ENCODE measurements around the gene RAVER1.
A peak's percentile ranks its signal among the peaks of the same experiment; 100 is the strongest.

RAVER1 gene

DNA sequence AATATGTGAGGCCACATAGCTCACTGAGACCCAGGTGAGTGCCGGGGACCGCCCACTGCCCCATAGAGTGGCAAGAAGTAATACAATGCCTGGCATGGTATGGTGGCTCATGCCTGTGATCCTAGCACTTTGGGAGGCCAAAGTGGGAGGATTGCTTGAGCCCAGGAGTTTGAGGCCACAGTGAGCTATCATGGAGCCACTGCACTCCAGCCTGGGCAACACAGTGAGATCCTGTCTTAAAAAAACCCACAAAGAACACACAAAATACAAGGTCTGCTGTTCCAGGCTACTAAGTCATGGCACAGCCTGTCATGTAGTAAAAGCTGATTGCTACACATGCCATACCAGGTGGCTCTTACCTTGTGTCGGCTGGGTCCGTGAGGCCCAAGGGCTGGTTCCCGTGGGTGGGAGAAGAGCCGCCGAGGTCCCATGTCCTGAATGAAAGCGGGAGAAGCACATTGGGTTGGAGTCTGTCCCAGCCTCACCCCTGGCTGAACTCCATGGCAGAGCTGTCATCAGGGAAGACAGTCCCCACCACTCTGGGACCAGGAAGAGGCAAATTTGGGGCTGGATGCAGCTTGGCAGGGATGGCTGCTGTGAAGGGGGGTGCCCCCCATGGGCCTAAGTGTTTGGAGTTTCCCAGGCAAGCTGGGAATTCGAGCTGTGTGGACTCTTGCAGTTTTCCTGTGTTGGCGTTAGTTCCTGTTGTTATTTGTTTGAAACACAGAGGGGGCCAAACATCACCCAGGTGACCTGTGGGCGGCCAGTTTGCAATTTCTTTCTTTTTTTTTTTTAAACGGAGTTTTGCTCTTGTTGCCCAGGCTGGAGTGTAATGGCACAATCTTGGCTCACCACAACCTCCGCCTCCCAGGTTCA, 14.3 kb downstream of the RAVER1 start:
- no peak for DNase-seq (ENCODE audit: low read depth)

- DNase-seq (ENCODE audit: low read depth) = no peak
Measured at GRCh38 chr19:10317857-10318462, 15.4 kb downstream of the RAVER1 start.

- no peak for DNase-seq (ENCODE audit: low read depth)
Measured at GRCh38 chr19:10317045-10317856, 16.1 kb downstream of the RAVER1 start.

DNA sequence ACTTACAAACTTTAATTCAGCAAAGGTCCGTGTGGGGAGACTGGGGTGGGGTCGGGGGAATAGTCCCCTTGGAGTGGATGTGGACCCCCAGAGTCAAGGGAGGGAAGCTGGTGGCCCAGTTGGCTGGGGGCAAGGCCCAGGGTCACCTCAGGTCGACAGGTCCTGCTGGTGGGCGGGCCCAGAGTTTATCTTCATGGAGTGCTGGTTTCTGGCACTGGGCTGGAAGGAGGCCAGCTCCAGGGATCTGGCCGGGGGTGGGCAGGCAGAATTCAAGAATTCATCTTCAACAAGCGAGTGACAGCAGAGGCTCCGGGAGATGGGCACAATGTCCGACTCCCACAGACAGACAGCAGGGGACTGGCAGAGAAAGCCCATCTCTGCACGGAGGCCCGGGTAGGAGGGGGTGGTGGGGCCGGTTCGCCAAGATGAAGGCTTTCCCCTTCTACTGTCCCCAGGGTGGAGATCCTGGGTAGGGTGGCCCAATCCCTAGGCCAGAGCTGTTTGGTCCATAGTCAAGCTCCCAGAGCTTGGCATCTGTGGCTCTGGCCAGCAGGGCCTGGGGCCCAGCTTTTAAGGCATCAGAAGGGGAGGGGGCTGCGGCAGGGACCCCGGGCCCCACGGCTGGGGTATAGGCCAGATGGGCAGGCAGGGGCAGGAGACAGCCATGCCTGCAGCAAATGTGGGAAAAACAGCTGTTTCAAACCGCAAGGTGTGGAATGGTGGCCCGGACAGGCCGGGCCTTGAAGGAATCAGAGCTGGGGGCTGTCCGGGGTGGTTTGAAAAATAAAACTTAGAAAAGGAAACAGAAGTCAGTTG, 16.9 kb downstream of the RAVER1 start:
- no peak for DNase-seq (ENCODE audit: low read depth)

DNA sequence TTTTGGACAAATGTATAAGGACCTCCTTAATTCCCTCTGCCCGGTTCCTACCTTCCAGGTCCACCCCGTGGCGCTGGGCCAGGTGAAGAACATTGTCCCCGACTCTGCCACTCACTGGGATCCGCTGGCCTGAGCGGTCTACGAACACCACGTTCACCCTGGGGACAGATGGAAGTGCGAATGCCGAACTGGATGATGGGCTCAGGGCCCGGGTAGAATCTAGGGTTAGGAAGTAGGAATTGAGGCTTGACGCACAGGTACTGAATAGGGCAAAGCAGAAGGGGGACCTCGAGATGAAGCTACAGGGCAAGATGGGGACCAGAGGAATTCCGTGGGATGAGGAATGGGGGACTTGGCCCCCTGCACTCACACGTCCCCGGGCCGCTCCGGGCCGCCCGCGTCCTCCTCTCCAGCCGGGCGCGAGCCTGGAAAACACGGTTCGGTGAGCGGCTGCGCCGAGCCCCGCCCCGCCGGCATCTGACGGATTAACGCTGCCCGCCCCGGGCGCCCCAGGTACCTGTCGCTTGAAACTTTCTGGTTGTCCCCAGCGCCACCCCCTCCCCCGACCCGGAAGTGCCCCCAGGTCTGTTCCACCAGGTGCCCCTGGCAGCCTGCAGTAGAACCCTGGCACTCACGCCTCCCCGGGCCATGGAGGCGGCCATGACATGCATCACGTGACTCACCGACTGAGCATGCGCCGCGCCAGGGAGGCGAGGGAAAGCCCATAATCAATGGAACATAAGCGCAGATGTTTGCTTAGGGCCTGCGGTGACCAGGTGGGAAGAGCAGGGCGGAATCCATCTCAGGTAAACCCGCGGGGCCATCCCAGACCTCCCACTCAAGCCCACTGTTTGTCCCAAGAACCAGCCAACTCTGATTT, 17.8 kb downstream of the RAVER1 start, which contains the start of gene FDX2:
Gene FDX2 (minus strand): TSS at position 681 of the 880 bp plus-strand sequence. CDS start 19 bp downstream, at position 662.
- peak; percentile 54 for DNase-seq (ENCODE audit: low read depth)

GRCh38 chr19:10309423-10309822, 23.9 kb downstream of the RAVER1 start, which contains the start of gene ZGLP1:
Gene ZGLP1 (minus strand): TSS chr19:10309815.
- no peak for DNase-seq (ENCODE audit: low read depth)

DNA sequence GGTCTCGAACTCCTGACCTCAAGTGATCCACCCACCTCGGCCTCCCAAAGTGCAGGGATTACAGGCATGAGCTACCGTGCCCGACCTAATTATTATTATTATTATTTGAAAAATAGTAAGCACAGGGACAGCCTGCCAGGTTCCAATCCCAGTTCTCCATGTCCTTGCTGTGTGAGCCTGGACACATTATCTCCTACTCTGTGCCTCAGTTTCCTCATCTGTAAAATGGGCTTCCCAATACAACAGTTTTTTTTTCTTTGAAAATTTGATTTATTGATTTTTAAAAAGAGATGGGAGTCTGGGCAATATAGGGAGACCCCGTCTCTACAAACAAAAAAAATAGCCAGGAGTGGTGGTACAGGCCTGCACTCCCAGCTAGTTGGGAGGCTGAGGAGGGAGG, 27.0 kb downstream of the RAVER1 start:
- no peak for DNase-seq (ENCODE audit: low read depth)

DNA sequence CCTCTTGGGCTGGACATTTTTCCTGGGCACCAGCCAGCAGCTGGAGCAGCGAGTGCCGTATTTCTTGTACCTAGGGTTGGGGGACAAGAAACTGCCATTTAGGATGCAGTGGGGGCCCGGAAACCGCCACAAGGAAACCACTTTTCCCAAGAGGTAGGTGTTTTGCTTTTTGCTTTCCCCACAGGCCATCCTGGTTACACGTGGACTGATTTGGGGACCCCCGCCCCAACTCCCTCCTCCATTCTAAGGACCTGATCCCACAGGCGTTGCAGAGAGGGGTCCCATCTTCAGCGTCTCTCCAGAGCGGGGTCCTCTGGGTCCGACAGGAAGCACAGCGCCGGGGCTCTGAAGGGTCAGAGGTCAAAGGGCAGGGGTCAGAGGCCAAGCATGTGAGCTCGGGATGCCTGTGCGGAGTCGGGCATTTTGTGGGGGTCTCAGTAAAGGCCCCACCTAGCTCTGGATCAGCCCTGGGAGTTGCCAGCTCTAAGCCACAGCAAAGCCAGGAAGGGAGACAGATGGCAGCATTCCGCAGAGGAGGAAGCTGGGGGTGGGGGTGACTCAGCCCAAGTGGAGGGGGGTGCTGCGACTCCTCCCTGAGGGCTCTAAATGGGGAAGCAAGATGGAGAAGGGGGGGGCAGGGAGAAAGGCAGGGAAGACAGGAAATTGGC, 28.1 kb downstream of the RAVER1 start:
- no peak for DNase-seq (ENCODE audit: low read depth)

GRCh38 chr19:10299545-10300458, 33.5 kb downstream of the RAVER1 start:
- no peak for DNase-seq (ENCODE audit: low read depth)

DNA sequence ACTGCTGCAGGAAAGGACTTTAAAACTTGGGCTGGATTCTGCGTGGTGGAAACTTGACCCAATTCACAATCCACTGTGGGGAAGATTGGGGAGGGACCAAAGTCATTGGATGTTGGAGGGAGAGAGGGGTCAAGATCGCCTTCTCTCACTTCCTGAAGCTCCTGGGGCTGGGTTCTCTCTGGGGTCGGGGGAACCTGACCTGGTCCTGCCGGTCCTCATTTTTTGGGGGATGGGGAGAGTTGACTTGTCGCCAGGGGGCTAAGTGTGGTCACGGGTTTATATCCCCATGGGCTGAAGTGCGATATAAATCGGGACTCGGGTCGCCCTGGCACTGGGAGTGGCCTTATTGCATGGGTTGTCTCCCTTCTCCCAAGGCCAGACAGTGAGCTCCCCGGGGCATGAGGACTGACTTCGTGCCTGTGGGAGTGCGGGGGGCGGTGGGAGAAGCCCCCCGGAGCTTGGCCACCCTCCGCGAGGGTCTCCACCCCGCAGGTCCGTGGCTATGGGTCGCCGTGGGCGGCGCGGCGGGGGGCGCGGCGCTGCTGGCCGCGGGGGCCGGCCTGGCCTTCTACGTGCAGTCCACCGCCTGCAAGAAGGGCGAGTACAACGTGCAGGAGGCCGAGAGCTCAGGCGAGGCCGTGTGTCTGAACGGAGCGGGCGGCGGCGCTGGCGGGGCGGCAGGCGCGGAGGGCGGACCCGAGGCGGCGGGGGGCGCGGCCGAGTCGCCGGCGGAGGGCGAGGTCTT, 37.3 kb downstream of the RAVER1 start:
- no peak for DNase-seq (ENCODE audit: low read depth)

DNA sequence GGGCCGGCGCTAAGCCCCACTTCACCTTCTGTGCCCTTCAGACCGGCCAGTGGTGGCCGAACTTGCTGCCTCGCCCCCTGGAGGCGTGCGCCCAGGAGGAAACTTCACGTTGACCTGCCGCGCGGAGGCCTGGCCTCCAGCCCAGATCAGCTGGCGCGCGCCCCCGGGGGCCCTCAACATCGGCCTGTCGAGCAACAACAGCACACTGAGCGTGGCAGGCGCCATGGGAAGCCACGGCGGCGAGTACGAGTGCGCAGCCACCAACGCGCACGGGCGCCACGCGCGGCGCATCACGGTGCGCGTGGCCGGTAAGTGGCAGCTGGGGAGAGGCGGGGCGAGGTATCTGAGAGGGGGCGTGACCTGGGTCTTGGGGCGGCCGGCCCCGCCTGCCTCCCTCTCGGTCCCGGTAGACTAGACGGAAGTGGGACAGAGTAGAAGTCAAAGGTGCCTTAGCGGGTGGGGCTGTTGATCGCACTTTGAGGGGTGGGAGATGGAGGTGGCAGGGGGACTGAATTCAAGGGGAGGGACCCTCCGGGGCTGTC, 38.0 kb downstream of the RAVER1 start:
- no peak for DNase-seq (ENCODE audit: low read depth)

DNA sequence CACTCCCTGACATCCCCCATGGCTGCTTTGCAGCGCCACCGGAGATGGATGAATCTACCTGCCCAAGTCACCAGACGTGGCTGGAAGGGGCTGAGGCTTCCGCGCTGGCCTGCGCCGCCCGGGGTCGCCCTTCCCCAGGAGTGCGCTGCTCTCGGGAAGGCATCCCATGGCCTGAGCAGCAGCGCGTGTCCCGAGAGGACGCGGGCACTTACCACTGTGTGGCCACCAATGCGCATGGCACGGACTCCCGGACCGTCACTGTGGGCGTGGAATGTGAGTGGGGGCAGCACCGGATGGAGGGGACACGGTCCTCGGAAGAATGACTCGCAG, 39.0 kb downstream of the RAVER1 start:
- DNase-seq (ENCODE audit: low read depth) = no peak

GRCh38 chr19:10293637-10294367, 39.5 kb downstream of the RAVER1 start:
- DNase-seq (ENCODE audit: low read depth) = no peak

GRCh38 chr19:10292789-10293636, 40.3 kb downstream of the RAVER1 start:
- DNase-seq (ENCODE audit: low read depth) = no peak

DNA sequence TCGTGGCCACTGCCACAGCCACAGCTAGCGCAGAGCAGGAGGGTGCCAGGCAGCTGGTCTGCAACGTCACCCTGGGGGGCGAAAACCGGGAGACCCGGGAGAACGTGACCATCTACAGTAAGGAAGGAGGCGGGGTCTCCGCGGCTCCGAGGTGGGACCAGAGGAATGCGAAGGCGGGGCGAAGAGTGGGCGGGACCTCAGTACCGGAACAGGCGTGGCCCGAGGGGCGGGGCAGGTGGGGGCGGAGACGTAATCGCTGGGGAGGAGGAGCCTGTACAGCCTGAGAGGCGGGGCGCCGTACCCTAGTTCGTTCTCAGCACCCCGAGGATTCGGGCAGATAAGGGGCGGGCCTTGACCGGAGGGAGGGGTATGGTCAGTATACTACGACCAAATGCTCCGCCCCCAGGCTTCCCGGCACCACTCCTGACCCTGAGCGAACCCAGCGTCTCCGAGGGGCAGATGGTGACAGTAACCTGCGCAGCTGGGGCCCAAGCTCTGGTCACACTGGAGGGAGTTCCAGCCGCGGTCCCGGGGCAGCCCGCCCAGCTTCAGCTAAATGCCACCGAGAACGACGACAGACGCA, 41.0 kb downstream of the RAVER1 start:
- no peak for DNase-seq (ENCODE audit: low read depth)

Data from GM04504 (cell line).